Neural progenitor cell (in vitro differentiated cells): Measurements from ENCODE around the gene COPS3. TPM values are rescaled to one million over a fixed set of nuclear protein-coding genes. Genes with fewer than 3 reads are reported as not detected.

Experiments
- DNase-seq: peaks from one replicate; pipeline ENCODE4 v3.0.0-alpha.2; 2016; ENCODE audit warnings: low spot score
- H2AFZ ChIP-seq: fragments of 200-600 bp; sonication (generic); replicated peaks from 2 replicates; pipeline ENCODE4 v1.6.1; 2016; ENCODE audit warnings: antibody characterized with exemption
- H3F3A ChIP-seq: fragments of 200-600 bp; sonication (generic); 2 replicates; pipeline ENCODE4 v1.6.1; 2016; ENCODE audit warnings: antibody characterized with exemption, low read depth
- H3K27ac ChIP-seq: fragments of 200-600 bp; sonication (generic); 2 replicates; pipeline ENCODE4 v1.5.1; 2016; ENCODE audit warnings: mild to moderate bottlenecking
- H3K27me3 ChIP-seq: fragments of 200-600 bp; sonication (generic); 2 replicates; pipeline ENCODE4 v1.6.1; 2016; ENCODE audit warnings: mild to moderate bottlenecking, moderate library complexity
- H3K36me3 ChIP-seq: fragments of 200-600 bp; sonication (generic); 2 replicates; pipeline ENCODE4 v1.5.1; 2016
- H3K4me1 ChIP-seq: fragments of 200-600 bp; sonication (generic); 2 replicates; pipeline ENCODE4 v1.6.1; 2016; ENCODE audit warnings: mixed run types
- H3K4me2 ChIP-seq: fragments of 200-600 bp; sonication (generic); 2 replicates; pipeline ENCODE4 v1.6.1; 2016
- H3K4me3 ChIP-seq: fragments of 200-600 bp; sonication (generic); 2 replicates; pipeline ENCODE4 v1.5.1; 2016
- H3K79me2 ChIP-seq: fragments of 200-600 bp; sonication (generic); 2 replicates; pipeline ENCODE4 v1.6.1; 2016; ENCODE audit warnings: low read depth
- H3K9ac ChIP-seq: fragments of 200-600 bp; sonication (generic); 2 replicates; pipeline ENCODE4 v1.6.1; 2016
- H3K9me3 ChIP-seq: fragments of 200-600 bp; sonication (generic); 2 replicates; pipeline ENCODE4 v1.5.1; 2016; ENCODE audit warnings: low read depth
- H4K20me1 ChIP-seq: fragments of 200-600 bp; sonication (generic); 2 replicates; pipeline ENCODE4 v1.6.1; 2016; ENCODE audit warnings: low read depth
- H3K27ac Mint-ChIP-seq: 3 replicates; pipeline ENCODE4 v1.8.0; 2021; ENCODE audit warnings: mixed read lengths
- H3K27me3 Mint-ChIP-seq: 2 replicates; pipeline ENCODE4 v1.8.0; 2022; ENCODE audit warnings: low read depth, mild to moderate bottlenecking, inconsistent platforms, moderate library complexity, mixed read lengths; ENCODE audit not compliant: insufficient read depth
- H3K36me3 Mint-ChIP-seq: 3 replicates; pipeline ENCODE4 v1.8.0; 2021; ENCODE audit warnings: mixed read lengths
- H3K4me1 Mint-ChIP-seq: 3 replicates; pipeline ENCODE4 v1.8.0; 2021; ENCODE audit warnings: mixed read lengths
- H3K4me3 Mint-ChIP-seq: 3 replicates; pipeline ENCODE4 v1.8.0; 2021; ENCODE audit warnings: mild to moderate bottlenecking, moderate library complexity, mixed read lengths
- H3K9me3 Mint-ChIP-seq: 3 replicates; pipeline ENCODE4 v1.8.0; 2020; ENCODE audit warnings: mixed read lengths
- EZH2 ChIP-seq: fragments of 200-600 bp; sonication (generic); IDR thresholded peaks from 2 replicates; pipeline ENCODE4 v1.6.1; 2017; ENCODE audit warnings: antibody characterized with exemption, mild to moderate bottlenecking, moderate library complexity
- EZH2phosphoT487 ChIP-seq: fragments of 200-600 bp; sonication (generic); IDR thresholded peaks from 2 replicates; pipeline ENCODE4 v1.6.1; 2017; ENCODE audit warnings: antibody characterized with exemption
- total RNA-seq: library from RNA; depleted of rRNA; stranded (reverse); fragments of >200 nt; gene quantifications from 2 replicates; pipeline ENCODE4 v1.2.3, GENCODE V29; 2015; ENCODE audit warnings: low replicate concordance
- TF ChIP-seq, protein P1 (sequence below): fragments of 200-600 bp; sonication (generic); IDR thresholded peaks from 2 replicates; pipeline ENCODE4 v1.5.1; 2017; ENCODE audit warnings: antibody characterized with exemption, mild to moderate bottlenecking

COPS3 gene
- total RNA-seq, 1 donor from 2014 or later = 113 TPM

DNA sequence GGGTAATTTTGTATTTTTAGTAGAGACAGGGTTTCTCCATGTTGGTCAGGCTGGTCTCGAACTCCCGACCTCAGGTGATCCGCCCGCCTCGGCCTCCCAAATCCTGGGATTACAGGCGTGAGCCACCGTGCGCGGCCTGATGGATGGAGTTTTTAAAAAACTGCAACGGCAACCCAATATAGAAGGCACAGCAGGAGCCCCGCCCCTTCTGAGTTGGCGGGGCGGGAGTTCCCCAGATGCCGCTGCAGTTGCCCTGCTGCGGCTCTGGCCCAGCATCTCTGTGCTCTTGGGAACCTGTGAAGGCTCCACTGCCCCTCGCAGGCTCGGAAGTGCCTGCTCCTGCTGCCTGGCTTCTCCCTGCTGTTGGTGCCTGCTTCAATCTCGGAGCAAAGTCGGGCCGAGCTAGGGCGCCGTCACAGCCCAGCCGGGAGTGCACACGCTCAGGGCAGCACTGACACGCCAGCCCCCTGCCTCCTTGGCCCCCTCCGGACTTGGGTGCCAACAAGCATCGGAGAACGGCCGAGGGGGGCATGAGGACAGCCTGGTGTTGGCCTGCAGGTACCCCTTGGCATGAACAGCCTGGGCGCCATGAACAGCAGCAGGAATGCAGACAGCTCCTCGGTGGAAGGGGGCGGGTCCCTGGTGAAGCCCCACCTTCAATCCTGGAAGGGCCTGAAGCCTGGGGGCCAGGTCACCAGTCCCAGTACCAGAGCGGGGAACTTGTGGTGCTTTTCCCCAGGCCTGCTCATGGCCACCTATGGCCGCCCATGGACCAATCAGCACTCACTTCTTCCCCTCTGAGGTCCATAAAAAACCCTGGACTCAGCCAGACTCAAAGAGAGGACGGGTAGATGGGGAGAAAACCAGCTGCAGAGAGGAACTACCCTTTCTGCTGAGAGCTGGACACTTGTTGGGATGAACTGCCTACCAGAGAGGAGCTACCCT is 19.9 kb upstream of the COPS3 start:
- peak overlapping the region; percentile 92 for H3K4me3 Mint-ChIP-seq

GRCh38 chr17:17298108-17298507 is 17.1 kb upstream of the COPS3 start:
- H3K9me3 Mint-ChIP-seq = peaks cover 1% of the 10 kb centered on the region
- Histone ChIP-seq H2AFZ (no peak overlapping the region), H3K27ac (no peak overlapping the region), H4K20me1 (no peaks in the 10 kb centered on the region), H3K4me2 (no peak overlapping the region), H3K36me3 (no peaks in the 10 kb centered on the region), H3K9me3 (no peaks in the 10 kb centered on the region), H3K4me3 (no peak overlapping the region), H3K79me2 (no peaks in the 10 kb centered on the region), H3F3A (peaks cover 32% of the 10 kb centered on the region), H3K4me1 (no peaks in the 10 kb centered on the region), H3K27me3 (no peaks in the 10 kb centered on the region), H3K9ac (no peak overlapping the region)
- DNase-seq = no peak
- TF ChIP-seq EZH2phosphoT487 = no peak
- no peak for TF ChIP-seq EZH2
- TF ChIP-seq, protein P1, sequence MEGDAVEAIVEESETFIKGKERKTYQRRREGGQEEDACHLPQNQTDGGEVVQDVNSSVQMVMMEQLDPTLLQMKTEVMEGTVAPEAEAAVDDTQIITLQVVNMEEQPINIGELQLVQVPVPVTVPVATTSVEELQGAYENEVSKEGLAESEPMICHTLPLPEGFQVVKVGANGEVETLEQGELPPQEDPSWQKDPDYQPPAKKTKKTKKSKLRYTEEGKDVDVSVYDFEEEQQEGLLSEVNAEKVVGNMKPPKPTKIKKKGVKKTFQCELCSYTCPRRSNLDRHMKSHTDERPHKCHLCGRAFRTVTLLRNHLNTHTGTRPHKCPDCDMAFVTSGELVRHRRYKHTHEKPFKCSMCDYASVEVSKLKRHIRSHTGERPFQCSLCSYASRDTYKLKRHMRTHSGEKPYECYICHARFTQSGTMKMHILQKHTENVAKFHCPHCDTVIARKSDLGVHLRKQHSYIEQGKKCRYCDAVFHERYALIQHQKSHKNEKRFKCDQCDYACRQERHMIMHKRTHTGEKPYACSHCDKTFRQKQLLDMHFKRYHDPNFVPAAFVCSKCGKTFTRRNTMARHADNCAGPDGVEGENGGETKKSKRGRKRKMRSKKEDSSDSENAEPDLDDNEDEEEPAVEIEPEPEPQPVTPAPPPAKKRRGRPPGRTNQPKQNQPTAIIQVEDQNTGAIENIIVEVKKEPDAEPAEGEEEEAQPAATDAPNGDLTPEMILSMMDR = no peak
- H3K4me3 Mint-ChIP-seq = no peak overlapping the region
- no peaks in the 10 kb centered on the region for H3K36me3 Mint-ChIP-seq
- peaks cover 9% of the 10 kb centered on the region for H3K27me3 Mint-ChIP-seq
- H3K4me1 Mint-ChIP-seq = peaks cover 12% of the 10 kb centered on the region
- H3K27ac Mint-ChIP-seq = no peak overlapping the region

More for the DNA sequence above, 19.9 kb upstream of the COPS3 start:
- Histone ChIP-seq H3K4me3 (peak overlapping the region; percentile 63), H3K9ac (no peak overlapping the region), H3K4me1 (no peaks in the 10 kb centered on the region), H3F3A (peaks cover 39% of the 10 kb centered on the region), H2AFZ (peak overlapping the region; percentile 82), H3K9me3 (no peaks in the 10 kb centered on the region), H3K79me2 (no peaks in the 10 kb centered on the region), H3K36me3 (no peaks in the 10 kb centered on the region), H3K27me3 (peaks cover 20% of the 10 kb centered on the region), H4K20me1 (no peaks in the 10 kb centered on the region), H3K27ac (peak overlapping the region; percentile 70), H3K4me2 (peak overlapping the region; percentile 79)
- H3K27ac Mint-ChIP-seq = no peak overlapping the region
- peak; percentile 93 for DNase-seq
- H3K9me3 Mint-ChIP-seq = no peaks in the 10 kb centered on the region
- H3K4me1 Mint-ChIP-seq = peaks cover 24% of the 10 kb centered on the region
- TF ChIP-seq, protein P1 = no peak
- TF ChIP-seq EZH2 (no peak), EZH2phosphoT487 (no peak)
- H3K27me3 Mint-ChIP-seq = peaks cover 14% of the 10 kb centered on the region
- no peaks in the 10 kb centered on the region for H3K36me3 Mint-ChIP-seq

DNA sequence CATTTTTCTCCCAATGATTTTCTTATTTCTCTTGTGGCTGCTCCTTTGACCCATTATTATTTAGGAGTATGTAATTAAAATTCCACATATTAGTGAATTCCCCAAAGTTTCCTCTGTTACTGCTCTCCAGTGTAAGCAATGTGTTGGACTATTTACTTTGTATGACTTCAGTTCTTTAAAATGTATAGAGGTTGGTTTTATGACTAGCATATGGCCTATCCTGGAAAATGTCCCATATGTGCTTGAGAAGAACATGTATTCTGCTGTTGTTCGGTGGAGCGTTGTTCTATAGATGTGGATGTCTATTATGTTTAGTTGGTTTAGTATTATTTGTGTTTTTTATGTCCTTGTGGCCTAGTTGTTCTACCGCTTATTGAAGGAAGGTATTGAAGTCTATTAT is 16.2 kb upstream of the COPS3 start:
- no peak overlapping the region for H3K4me2 ChIP-seq
- no peak overlapping the region for H3K27ac Mint-ChIP-seq
- TF ChIP-seq, protein P1 = no peak
- TF ChIP-seq EZH2phosphoT487 (no peak), EZH2 (no peak)

More for the DNA sequence above, 16.2 kb upstream of the COPS3 start:
- Histone ChIP-seq H4K20me1 (no peaks in the 10 kb centered on the region), H3K9me3 (no peaks in the 10 kb centered on the region), H3F3A (peaks cover 26% of the 10 kb centered on the region), H3K79me2 (no peaks in the 10 kb centered on the region), H2AFZ (peak overlapping the region; percentile 65), H3K36me3 (no peaks in the 10 kb centered on the region), H3K4me1 (no peaks in the 10 kb centered on the region), H3K4me3 (no peak overlapping the region), H3K27me3 (no peaks in the 10 kb centered on the region), H3K27ac (no peak overlapping the region), H3K9ac (no peak overlapping the region)
- peaks cover 8% of the 10 kb centered on the region for H3K4me1 Mint-ChIP-seq
- DNase-seq = no peak
- H3K4me3 Mint-ChIP-seq = no peak overlapping the region
- H3K27me3 Mint-ChIP-seq = peaks cover 8% of the 10 kb centered on the region
- H3K36me3 Mint-ChIP-seq = no peaks in the 10 kb centered on the region
- H3K9me3 Mint-ChIP-seq = peaks cover 2% of the 10 kb centered on the region
